ENCODE results near the gene BEX1.
"Not testable (repeated sequence)": the region's sequence is repeated elsewhere in the genome, so short reads cannot be mapped to it uniquely, and the experiment has no call there.

GRCh38 chrX:103104370-103104769 lies 40.4 kb upstream of the BEX1 start:
- TF ChIP-seq POLR2A, CTCF, EP300, POLR2AphosphoS5 (IDR thresholded peaks at IDR 0.05): not testable (repeated sequence)

Measured in sigmoid colon (tissue), 4 donors.